ENCODE results near the gene ASB10. TPM values are rescaled to one million over a fixed set of nuclear protein-coding genes. Genes with fewer than 3 reads are reported as not detected.

Gene ASB10
- total and polyA plus RNA-seq, 2 experiments from 2014 or later = not detected

DNA sequence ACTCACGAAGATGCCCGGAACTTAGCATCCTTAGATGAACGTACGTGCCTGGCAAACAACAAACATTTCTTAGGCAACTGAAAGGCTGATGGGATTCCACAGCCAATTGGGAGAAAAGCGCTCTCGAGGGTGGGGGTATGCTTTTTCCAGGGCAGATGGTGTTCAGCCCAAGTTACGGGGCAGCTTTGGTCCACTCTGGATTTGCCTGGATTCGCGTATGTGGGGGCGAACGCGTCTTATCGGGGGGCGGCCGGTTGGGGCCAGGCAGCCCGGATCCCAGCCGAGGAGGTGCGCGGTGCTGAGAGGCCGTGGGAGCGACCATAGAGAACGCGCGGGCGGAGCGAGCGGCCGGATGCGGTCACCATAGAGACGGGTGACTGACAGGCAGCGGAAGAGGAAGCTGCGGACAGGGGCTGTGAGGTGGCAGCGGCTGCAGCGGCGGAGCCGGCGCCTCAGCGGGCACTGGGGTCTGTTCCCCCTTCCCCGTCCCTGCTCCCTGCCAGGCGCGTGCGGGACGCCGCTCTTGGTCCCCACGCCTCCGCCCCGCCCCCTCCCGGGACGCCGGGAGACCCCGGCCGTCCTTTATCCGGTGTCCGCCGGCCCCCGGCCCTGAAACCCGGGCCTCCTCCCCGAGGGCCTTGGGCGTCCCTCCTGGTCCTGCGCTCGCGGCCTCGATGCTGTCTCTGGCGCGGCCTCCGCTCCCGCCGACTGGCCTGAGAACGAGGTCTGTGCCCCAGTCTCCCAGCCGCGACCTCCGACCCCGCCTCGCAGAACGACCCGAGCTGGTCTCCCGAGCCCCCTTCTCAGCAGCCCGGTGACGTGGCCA, 45.3 kb upstream of the ASB10 start, which contains the start of gene CHPF2:
Gene CHPF2 (plus strand): TSS at position 393 of the 826 bp plus-strand sequence. CDS start 1,529 bp downstream, outside the sequence.
- H4K20me1 ChIP-seq (replicated peaks; ENCODE audit: insufficient read depth) = peaks cover 10% of the 10 kb centered on the region; the same call in 1 of the 2 replicates
- peaks cover 14% of the 10 kb centered on the region for H3K4me1 ChIP-seq (ENCODE audit: insufficient read depth)
- Mint-ChIP-seq H3K36me3 (ENCODE audit: low read depth) (peaks cover 15% of the 10 kb centered on the region; the same call in 2 of the 3 replicates), H3K4me1 (peaks cover 19% of the 10 kb centered on the region), H3K9me3 (no peaks in the 10 kb centered on the region), H3K27ac (peak within 1 kb of the TSS; percentile 96), H3K27me3 (ENCODE audit: insufficient read depth, low read depth, poor library complexity) (peaks cover 9% of the 10 kb centered on the region), H3K4me3 (peak within 1 kb of the TSS; percentile 98)
- no peaks in the 10 kb centered on the region for H3K27me3 ChIP-seq (ENCODE audit: insufficient read depth)
- H3K79me2 ChIP-seq (replicated peaks; ENCODE audit: insufficient read depth) = peaks cover 19% of the 10 kb centered on the region
- H3K4me2 ChIP-seq = peak within 1 kb of the TSS; percentile 95
- TF ChIP-seq CREB1 (CRISPR knock-in tag; IDR thresholded peaks at IDR 0.05; ENCODE audit: low read depth) (no peak; the same call in 1 of the 2 replicates), POLR2AphosphoS5 (IDR thresholded peaks at IDR 0.05; ENCODE audit: low read depth) (peak; percentile 91), EZH2 (IDR thresholded peaks at IDR 0.05; ENCODE audit: low read depth, unreplicated experiment) (no peak)
- TF ChIP-seq, protein P1, sequence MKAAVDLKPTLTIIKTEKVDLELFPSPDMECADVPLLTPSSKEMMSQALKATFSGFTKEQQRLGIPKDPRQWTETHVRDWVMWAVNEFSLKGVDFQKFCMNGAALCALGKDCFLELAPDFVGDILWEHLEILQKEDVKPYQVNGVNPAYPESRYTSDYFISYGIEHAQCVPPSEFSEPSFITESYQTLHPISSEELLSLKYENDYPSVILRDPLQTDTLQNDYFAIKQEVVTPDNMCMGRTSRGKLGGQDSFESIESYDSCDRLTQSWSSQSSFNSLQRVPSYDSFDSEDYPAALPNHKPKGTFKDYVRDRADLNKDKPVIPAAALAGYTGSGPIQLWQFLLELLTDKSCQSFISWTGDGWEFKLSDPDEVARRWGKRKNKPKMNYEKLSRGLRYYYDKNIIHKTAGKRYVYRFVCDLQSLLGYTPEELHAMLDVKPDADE (IDR thresholded peaks at IDR 0.05) = peak; percentile 86
- ATAC-seq = peak; percentile 91
- peak within 1 kb of the TSS; percentile 96 for H3K4me3 ChIP-seq
- peak within 1 kb of the TSS; percentile 74; the same call in 1 of the 2 replicates for H3K27ac ChIP-seq (ENCODE audit: low read depth)
- H2AFZ ChIP-seq = peak within 1 kb of the TSS; percentile 94
- H3K9me2 ChIP-seq (ENCODE audit: insufficient read depth) = no peaks in the 10 kb centered on the region
- H3F3A ChIP-seq (replicated peaks; ENCODE audit: low read depth) = peaks cover 9% of the 10 kb centered on the region
- H3K36me3 ChIP-seq (ENCODE audit: insufficient read depth) = no peaks in the 10 kb centered on the region
- DNase-seq (ENCODE audit: low spot score) = peak; percentile 90

DNA sequence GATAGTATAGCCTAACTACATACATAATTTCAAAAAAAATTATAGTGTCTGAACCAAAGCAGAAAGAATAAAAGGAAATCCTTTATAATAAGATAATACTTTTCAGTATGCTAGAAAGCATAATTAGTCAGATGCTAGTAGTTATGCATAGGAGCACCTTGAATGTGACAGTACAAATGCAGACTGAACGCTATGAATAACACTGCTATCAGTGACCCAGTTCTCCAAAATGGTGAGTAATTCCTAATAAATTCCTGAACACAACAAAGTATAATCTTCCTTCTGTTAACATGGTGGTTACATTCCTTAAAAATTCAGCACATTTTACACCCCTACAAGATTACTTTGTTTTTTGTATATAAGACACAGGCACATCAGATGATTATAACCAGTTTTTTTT, 44.0 kb upstream of the ASB10 start:
- ATAC-seq (no peak), DNase-seq (ENCODE audit: low spot score) (no peak)
- no peak overlapping the region for H3K4me2 ChIP-seq
- Mint-ChIP-seq H3K4me3 (peak overlapping the region; percentile 37; the same call in 2 of the 3 replicates), H3K9me3 (no peaks in the 10 kb centered on the region), H3K36me3 (ENCODE audit: low read depth) (peaks cover 14% of the 10 kb centered on the region), H3K27ac (no peak overlapping the region), H3K27me3 (ENCODE audit: insufficient read depth, low read depth, poor library complexity) (peaks cover 15% of the 10 kb centered on the region), H3K4me1 (peaks cover 26% of the 10 kb centered on the region)
- H3K36me3 ChIP-seq (ENCODE audit: insufficient read depth) = no peaks in the 10 kb centered on the region
- H3K4me1 ChIP-seq (ENCODE audit: insufficient read depth) = peaks cover 17% of the 10 kb centered on the region
- H4K20me1 ChIP-seq (replicated peaks; ENCODE audit: insufficient read depth) = peaks cover 10% of the 10 kb centered on the region; the same call in 1 of the 2 replicates
- no peak overlapping the region for H3K27ac ChIP-seq (ENCODE audit: low read depth)
- H3F3A ChIP-seq (replicated peaks; ENCODE audit: low read depth) = peaks cover 9% of the 10 kb centered on the region
- no peak overlapping the region for H2AFZ ChIP-seq
- H3K4me3 ChIP-seq = no peak overlapping the region
- H3K79me2 ChIP-seq (replicated peaks; ENCODE audit: insufficient read depth) = peaks cover 26% of the 10 kb centered on the region
- no peaks in the 10 kb centered on the region for H3K9me2 ChIP-seq (ENCODE audit: insufficient read depth)
- H3K27me3 ChIP-seq (ENCODE audit: insufficient read depth) = no peaks in the 10 kb centered on the region
- TF ChIP-seq, protein P2, sequence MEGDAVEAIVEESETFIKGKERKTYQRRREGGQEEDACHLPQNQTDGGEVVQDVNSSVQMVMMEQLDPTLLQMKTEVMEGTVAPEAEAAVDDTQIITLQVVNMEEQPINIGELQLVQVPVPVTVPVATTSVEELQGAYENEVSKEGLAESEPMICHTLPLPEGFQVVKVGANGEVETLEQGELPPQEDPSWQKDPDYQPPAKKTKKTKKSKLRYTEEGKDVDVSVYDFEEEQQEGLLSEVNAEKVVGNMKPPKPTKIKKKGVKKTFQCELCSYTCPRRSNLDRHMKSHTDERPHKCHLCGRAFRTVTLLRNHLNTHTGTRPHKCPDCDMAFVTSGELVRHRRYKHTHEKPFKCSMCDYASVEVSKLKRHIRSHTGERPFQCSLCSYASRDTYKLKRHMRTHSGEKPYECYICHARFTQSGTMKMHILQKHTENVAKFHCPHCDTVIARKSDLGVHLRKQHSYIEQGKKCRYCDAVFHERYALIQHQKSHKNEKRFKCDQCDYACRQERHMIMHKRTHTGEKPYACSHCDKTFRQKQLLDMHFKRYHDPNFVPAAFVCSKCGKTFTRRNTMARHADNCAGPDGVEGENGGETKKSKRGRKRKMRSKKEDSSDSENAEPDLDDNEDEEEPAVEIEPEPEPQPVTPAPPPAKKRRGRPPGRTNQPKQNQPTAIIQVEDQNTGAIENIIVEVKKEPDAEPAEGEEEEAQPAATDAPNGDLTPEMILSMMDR (conservative IDR thresholded peaks at IDR 0.05; ENCODE audit: low read depth in 2 of 2) = no peak
- TF ChIP-seq POLR2AphosphoS5 (IDR thresholded peaks at IDR 0.05; ENCODE audit: low read depth) = no peak
- TF ChIP-seq ZNF331 (CRISPR knock-in tag; IDR thresholded peaks at IDR 0.05; ENCODE audit: low read depth) = no peak
- TF ChIP-seq EZH2 (IDR thresholded peaks at IDR 0.05; ENCODE audit: low read depth, unreplicated experiment) = no peak
- TF ChIP-seq, protein P3, sequence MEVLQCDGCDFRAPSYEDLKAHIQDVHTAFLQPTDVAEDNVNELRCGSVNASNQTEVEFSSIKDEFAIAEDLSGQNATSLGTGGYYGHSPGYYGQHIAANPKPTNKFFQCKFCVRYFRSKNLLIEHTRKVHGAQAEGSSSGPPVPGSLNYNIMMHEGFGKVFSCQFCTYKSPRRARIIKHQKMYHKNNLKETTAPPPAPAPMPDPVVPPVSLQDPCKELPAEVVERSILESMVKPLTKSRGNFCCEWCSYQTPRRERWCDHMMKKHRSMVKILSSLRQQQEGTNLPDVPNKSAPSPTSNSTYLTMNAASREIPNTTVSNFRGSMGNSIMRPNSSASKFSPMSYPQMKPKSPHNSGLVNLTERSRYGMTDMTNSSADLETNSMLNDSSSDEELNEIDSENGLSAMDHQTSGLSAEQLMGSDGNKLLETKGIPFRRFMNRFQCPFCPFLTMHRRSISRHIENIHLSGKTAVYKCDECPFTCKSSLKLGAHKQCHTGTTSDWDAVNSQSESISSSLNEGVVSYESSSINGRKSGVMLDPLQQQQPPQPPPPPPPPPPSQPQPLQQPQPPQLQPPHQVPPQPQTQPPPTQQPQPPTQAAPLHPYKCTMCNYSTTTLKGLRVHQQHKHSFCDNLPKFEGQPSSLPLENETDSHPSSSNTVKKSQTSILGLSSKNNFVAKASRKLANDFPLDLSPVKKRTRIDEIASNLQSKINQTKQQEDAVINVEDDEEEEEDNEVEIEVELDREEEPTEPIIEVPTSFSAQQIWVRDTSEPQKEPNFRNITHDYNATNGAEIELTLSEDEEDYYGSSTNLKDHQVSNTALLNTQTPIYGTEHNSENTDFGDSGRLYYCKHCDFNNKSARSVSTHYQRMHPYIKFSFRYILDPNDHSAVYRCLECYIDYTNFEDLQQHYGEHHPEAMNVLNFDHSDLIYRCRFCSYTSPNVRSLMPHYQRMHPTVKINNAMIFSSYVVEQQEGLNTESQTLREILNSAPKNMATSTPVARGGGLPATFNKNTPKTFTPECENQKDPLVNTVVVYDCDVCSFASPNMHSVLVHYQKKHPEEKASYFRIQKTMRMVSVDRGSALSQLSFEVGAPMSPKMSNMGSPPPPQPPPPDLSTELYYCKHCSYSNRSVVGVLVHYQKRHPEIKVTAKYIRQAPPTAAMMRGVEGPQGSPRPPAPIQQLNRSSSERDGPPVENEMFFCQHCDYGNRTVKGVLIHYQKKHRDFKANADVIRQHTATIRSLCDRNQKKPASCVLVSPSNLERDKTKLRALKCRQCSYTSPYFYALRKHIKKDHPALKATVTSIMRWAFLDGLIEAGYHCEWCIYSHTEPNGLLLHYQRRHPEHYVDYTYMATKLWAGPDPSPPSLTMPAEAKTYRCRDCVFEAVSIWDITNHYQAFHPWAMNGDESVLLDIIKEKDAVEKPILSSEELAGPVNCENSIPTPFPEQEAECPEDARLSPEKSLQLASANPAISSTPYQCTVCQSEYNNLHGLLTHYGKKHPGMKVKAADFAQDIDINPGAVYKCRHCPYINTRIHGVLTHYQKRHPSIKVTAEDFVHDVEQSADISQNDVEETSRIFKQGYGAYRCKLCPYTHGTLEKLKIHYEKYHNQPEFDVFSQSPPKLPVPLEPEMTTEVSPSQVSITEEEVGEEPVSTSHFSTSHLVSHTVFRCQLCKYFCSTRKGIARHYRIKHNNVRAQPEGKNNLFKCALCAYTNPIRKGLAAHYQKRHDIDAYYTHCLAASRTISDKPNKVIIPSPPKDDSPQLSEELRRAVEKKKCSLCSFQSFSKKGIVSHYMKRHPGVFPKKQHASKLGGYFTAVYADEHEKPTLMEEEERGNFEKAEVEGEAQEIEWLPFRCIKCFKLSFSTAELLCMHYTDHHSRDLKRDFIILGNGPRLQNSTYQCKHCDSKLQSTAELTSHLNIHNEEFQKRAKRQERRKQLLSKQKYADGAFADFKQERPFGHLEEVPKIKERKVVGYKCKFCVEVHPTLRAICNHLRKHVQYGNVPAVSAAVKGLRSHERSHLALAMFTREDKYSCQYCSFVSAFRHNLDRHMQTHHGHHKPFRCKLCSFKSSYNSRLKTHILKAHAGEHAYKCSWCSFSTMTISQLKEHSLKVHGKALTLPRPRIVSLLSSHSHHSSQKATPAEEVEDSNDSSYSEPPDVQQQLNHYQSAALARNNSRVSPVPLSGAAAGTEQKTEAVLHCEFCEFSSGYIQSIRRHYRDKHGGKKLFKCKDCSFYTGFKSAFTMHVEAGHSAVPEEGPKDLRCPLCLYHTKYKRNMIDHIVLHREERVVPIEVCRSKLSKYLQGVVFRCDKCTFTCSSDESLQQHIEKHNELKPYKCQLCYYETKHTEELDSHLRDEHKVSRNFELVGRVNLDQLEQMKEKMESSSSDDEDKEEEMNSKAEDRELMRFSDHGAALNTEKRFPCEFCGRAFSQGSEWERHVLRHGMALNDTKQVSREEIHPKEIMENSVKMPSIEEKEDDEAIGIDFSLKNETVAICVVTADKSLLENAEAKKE (CRISPR knock-in tag; IDR thresholded peaks at IDR 0.05) = no peak
- TF ChIP-seq STAT1 (IDR thresholded peaks at IDR 0.05; ENCODE audit: unreplicated experiment) = no peak
- TF ChIP-seq NANOG (IDR thresholded peaks at IDR 0.05; ENCODE audit: borderline replicate concordance) = no peak
- no peak for TF ChIP-seq CREB1 (CRISPR knock-in tag; IDR thresholded peaks at IDR 0.05; ENCODE audit: low read depth)
- TF ChIP-seq EZH2phosphoT487 (IDR thresholded peaks at IDR 0.05; ENCODE audit: unreplicated experiment) = no peak
- no peak for TF ChIP-seq ZNF114 (CRISPR knock-in tag; IDR thresholded peaks at IDR 0.05)
